T1000 (cell line): ENCODE data around the gene SRSF11.
"Not testable (repeated sequence)": the region's sequence is repeated elsewhere in the genome, so short reads cannot be mapped to it uniquely, and the experiment has no call there.

ENCODE experiments used
- DNase-seq: peaks from one replicate; lab custom pipeline; 2025; ENCODE audit warnings: mixed read lengths; lab: John Stamatoyannopoulos, UW

The SRSF11 gene

DNA sequence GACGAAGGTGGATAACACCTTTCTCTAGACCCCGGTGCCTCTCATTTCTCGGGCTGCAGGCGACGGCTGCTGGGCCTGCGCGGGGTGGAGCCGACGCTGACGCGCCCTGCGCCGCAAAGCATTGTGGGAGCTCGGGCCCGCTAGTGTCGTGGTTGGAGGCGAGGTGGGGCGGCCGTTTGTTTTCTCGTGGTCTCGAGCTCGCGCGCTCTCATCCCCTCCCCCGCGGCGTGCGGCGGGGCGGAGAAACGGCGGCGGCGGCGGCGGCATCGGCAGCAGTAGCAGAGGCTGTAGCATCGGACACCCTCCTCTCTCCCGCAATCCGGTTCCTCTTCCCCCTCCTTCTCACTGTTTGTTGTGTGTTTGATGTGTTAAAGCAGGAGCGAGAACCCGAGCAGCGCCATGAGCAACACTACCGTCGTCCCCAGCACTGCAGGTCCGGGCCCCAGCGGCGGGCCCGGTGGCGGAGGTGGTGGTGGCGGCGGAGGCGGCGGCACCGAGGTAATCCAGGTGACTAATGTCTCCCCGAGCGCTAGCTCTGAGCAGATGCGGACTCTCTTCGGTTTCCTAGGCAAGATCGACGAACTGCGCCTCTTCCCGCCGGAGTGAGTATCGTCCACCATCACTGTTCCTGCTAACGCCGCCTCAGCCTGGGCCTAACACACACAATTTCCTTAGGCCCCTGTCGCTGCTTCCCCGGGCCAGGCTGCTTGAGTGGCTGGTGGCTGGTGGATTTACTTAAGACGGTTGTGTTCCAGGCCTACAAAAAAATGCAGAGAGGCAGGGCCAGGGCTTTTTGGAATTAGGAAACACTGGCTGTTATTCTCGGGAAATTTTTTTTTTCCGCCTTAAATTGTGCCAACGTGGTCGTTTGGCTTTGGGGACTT lies at the start of gene SRSF11:
SRSF11 (plus strand) TSS at position 143 of the 884 bp plus-strand sequence; CDS start at position 400, 257 bp downstream.
- DNase-seq = peak; percentile 94

DNA sequence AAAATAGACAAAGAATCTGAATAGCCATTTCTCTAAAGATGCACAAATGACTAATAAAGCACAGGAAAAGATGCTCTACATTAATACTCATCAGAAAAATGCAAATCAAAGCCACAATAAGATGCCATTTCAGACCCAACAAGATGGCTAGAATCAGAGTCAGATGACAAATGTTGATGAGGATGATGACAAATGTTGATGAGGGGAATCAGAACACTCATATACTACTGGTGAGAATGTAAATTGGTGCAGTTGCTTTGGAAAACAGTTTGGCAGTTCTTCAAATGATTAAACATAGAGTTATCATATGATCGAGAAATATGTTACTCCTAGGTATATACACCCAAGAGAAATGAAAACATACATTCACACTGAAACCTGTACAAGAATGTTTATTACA lies 49.7 kb upstream of the SRSF11 start:
- DNase-seq = no peak

- DNase-seq = not testable (repeated sequence)
Measured at GRCh38 chr1:70185181-70185580, 36.0 kb upstream of the SRSF11 start.

DNA sequence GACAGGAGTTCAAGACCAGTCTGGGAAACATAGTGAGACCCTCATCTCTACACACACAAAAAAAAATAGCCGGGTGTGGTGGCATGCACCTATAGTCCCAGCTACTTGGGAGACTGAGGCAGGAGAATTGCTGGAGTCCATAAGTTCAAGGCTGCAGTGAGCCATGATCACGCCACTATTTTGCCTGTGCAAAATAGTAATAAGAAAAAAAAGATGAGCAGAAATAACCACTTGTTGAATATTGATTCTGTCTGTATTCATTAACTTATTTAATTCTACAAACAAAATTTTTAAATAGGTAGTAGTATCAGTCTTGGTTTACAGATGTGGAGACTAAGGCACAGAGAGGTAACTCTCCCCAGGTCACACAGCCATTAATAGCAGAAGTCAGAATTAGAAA lies 32.7 kb upstream of the SRSF11 start:
- DNase-seq = no peak

DNA sequence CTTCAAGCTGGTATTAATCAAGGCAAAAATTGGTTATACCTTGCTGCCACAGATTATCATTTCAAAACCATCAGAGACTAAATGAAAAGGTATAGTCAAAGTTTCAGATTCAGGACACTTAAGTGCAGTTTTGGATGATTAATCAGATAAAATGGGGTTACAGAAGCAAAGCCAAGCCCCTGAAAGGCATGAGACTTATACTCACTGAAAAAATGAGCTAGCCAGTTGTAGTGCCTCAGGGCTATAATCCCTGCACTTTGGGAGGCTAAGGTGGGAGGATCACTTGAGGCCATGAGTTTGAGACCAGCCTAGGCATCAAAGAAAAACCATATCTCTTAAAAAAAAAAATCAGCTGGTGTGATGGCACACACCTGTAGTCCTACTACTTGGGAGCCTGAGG lies 31.0 kb upstream of the SRSF11 start:
- DNase-seq = no peak

DNA sequence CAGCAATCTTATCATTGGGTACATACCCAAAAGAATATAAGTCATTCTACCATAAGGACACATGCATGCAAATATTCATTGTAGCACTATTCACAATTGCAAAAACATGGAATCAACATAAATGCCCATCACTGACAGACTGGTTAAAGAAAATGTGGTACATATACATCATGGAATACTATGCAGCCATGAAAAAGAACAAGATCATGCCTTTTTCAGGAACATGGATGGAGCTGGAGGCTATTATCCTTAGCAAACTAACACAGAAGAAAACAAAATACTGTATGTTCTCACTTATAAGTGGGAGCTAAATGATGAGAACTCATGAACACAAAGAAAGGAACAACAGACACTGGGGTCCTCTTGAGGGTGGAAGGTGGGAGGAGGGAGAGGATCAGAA lies 28.7 kb upstream of the SRSF11 start:
- not testable (repeated sequence) for DNase-seq

DNA sequence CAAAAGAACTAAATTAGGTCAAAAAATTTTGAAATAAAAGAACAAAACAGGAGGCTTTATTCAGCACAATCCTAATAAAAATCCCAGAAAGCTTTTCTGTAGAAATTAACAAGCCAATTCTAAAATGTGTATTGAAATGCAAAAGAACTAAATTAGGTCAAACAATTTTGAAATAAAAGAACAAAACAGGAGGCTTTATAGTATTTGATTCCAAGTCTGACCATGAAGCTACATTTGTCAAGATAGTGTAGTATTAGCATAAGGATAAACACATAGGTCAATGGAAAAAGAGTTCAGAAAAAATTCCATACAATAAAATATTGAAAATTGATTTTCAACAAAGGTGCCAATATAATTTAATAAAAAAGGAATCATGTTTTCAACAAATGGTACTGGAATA lies 26.6 kb upstream of the SRSF11 start:
- DNase-seq = no peak

- no peak for DNase-seq
Measured at GRCh38 chr1:70195342-70195741, 25.8 kb upstream of the SRSF11 start.

GRCh38 chr1:70196333-70196732 lies 24.8 kb upstream of the SRSF11 start:
- DNase-seq = no peak

DNA sequence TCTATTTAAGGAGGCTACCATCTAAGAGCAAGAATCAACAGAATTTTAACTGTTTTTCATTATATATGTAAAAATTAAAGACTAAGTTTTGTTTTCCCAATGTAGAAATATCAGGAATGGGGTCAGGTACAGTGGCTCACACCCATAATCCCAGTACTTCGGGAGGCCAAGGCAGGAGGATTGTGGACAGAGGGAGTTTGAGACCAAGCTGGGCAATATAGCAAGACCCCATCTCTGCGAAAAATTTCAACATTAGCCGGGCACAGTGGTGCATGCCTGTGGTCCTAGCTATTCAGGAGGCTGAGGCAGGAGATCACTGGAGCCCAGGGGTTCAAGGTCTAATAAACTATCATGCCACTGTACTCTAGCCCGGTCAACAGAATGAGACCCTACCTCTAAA lies 21.1 kb upstream of the SRSF11 start:
- DNase-seq = no peak

- DNase-seq = no peak
Measured at GRCh38 chr1:70202173-70202758, 18.9 kb upstream of the SRSF11 start.

DNA sequence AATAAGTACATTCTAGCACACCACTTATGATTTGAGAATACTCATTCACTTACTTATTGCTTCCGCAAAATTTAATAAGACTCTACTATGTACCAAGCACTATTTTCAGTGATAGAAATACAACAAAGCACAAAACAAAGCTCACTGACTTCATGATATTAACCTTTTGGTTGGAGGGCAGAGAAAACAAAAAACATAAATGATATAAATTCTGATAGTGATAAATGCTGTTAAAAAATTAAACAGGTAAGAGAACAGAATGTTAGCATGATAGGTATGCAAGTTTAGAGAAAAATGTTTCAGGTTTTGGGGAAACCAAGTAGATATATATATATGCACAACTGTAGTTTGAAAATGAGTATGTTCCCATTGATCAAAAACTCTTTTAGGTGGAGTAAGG lies 17.0 kb upstream of the SRSF11 start:
- no peak for DNase-seq

DNA sequence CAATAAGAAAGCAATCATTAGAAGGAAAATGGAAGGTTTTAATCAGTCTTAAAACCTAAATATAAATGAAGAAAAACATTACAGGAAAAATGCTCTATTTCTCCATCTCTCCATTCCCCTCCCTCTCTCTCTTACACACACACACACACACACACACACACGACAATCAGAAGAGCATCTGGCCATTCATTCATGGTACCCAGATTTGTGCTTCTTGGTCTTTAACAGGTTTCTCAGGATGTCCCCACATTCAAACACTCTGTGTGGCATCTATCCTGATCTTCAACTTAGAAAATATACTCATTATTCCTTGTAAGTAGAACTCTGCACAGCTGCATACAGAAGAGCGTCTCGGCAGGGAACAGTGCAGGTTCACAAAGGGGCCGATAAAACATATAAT lies 16.6 kb upstream of the SRSF11 start:
- DNase-seq = no peak

GRCh38 chr1:70205071-70205433 lies 16.1 kb upstream of the SRSF11 start:
- DNase-seq = no peak

DNA sequence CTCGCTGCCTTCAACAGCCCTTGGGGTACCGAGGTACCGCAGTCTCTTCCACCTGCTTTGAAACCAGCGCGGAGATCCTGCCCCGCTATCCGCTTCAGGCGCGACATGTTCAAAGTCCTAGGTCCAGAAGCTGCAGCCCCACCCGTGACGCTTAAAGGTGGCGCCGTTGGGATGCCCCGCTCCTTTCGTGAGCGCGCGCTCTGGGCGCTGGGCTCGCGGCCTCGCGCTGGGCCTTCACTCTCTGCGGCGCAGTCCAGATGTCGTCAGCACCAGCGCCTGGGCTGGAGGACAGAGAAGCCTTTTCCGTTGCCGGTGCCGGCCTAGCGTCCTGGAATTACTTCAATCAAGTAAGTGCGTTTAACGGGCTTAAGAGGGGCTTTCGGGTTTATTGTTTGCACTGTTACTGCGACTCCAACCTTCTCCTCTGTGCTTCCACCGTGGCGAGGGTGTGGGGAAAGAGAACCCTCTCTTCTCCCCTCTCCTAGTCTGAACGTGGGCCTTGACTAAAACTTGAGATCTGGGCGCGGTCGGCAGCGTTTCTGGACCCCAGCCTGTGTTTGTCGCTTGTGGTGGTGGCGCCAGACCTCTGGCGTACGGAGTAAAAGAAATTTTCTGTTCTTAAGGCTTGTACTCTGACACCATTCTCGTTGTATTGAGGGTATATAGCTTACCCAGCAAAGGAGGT lies 15.6 kb upstream of the SRSF11 start, which contains the start of gene LRRC40:
LRRC40 (minus strand) TSS at position 146 of the 685 bp plus-strand sequence; CDS start at position 107, 39 bp downstream.
- peak; percentile 96 for DNase-seq

DNA sequence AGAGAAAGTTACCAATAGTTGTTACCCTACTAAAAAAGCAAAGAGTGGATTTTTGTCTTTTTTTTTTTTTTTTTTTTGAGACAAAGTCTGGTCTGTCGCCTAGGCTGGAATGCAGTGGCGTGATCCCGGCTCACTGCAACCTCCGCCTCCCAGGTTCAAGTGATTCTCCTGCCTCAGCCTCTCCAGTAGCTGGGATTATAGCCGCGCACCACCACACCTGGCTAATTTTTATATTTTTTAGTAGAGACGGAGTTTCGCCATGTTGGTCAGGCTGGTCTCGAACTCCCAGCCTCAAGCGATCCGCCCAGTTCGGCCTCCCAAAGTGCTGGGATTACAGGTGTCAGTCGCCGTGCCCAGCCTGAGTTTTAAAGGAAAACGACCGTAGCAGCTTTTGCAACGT lies 14.3 kb upstream of the SRSF11 start:
- DNase-seq = not testable (repeated sequence)

GRCh38 chr1:70207492-70207891 lies 13.7 kb upstream of the SRSF11 start:
- DNase-seq = no peak

DNA sequence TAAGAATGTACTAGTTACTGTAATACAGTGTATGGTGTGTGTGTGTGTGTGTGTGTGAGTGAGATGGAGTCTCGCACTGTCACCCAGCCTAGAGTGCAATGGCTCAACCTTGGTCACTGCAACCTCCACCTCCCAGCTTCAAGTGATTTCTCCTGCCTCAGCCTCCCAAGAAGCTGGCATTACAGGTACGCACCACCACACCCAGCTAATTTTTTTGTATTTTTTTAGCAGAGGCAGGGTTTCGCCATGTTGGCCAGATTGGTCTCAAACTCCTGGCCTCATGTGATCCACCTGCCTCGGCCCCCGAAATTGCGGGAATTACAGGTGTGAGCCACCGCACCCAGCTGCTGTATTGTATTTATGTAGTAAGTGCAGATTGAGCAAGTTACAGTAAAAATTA lies 12.9 kb upstream of the SRSF11 start:
- DNase-seq = no peak

DNA sequence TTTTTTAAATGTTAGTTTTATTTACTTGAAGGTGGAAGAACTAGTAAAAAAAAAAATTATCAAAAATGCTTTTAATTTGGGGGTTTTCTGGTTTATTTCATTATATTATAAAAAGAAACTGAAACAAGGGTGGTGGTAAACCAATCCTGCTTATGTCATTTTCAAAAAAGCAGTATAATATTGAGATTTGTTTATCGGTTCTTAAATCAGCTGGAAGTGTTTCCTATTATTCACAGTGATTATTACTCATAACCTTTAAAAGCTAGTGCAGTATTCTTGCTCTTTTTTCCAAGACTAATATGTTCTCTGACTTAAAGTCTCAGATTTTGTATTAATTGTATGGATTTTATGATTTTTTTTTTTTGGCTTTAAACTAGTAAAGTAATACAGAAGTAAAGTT lies 10.4 kb upstream of the SRSF11 start:
- no peak for DNase-seq

GRCh38 chr1:70211541-70211940 lies 9.6 kb upstream of the SRSF11 start:
- no peak for DNase-seq

- no peak for DNase-seq
Measured at GRCh38 chr1:70220015-70220414, 1.2 kb upstream of the SRSF11 start.

DNA sequence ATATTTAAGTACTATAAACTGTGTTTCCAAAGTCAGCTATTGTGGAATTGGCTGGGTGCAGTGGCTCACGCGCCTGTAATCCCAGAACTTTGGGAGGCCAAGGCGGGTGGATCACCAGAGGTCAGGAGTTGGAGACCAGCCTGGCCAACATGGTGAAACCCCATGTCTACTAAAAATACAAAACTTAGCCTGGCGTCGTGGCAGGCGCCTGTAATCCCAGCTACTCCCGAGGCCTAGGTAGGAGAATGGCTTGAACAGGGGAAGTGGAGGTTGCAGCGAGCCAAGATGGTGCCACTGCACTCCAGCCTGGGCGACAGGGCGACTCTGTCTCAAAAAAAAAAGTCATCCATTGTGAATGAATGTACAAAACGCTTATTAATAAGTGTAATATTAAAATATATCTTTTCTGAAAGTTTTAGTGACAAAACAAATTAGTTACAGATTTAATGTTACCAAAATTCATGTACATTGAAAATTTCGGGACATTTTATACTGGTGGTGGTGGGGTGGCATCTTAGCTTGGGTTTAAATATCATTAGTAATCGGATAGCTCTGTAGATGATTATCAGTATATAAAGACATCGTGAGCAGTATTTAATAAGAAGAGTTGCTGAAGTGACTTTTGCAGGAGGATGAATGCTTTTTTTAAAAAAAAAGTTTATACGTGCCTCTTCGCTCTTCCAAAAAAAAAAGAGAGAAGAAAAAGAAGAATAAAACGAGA lies 503 bp upstream of the SRSF11 start:
- DNase-seq = no peak
